Body of pancreas (tissue), 4 donors: ENCODE measurements around the gene MTMR12. TPM values are rescaled to one million over a fixed set of nuclear protein-coding genes. Genes with fewer than 3 reads are reported as not detected.

Source experiments
- ATAC-seq: fragments of 150-250 bp; one replicate; pipeline ENCODE4 v1.9.1; 2016
- DNase-seq, 4 donors: peaks; one replicate each; pipeline ENCODE4 v3.0.0-alpha.2; 2019
- H3K27ac ChIP-seq, 4 donors: fragments of 200-600 bp; sonication (generic); 1 replicate in 3 of 4; 2 replicates in 1 of 4; pipeline versions ENCODE4 v1.5.1 to v1.6.1; 2016 to 2019; ENCODE audit warnings: mild to moderate bottlenecking in 1 of 4, mixed read lengths in 1 of 4, moderate library complexity in 1 of 4
- H3K27me3 ChIP-seq, 2 donors: fragments of 200-600 bp; sonication (generic); one replicate each; pipeline ENCODE4 v1.6.0; 2016; ENCODE audit warnings: mild to moderate bottlenecking in 1 of 2
- H3K36me3 ChIP-seq, 2 donors: fragments of 200-600 bp; sonication (generic); replicated peaks in 1 of 2; 2 replicates each; pipeline ENCODE4 v1.5.1; 2016; ENCODE audit warnings: low read depth in 2 of 2; ENCODE audit not compliant: insufficient read depth in 1 of 2
- H3K4me1 ChIP-seq: fragments of 200-600 bp; sonication (generic); one replicate; pipeline ENCODE4 v1.6.0; 2016
- H3K4me3 ChIP-seq, 2 donors: fragments of 200-600 bp; sonication (generic); 1 replicate in 1 of 2; 2 replicates in 1 of 2; pipeline ENCODE4 v1.5.1; 2016 to 2019
- H3K9me3 ChIP-seq, 3 donors: fragments of 200-600 bp; sonication (generic); 1 replicate in 2 of 3; 2 replicates in 1 of 3; pipeline ENCODE4 v1.5.1; 2016
- POLR2A ChIP-seq, 3 donors: fragments of 450-650 bp; IDR thresholded peaks; one replicate each; pipeline ENCODE4 v1.6.1; 2016; ENCODE audit warnings: antibody characterized with exemption in 3 of 3, mild to moderate bottlenecking in 2 of 3
- WGBS, 2 donors: methylation state at CpG; one replicate each; pipeline ENCODE4 v1.1.5; 2017; 5-methylcytosine and 5-hydroxymethylcytosine counted together
- intact Hi-C: fragments of 100-400 bp; cut with DNase I; formaldehyde crosslinking; loops from one replicate; pipeline ENCODE4 v1.15.1; 2023
- total RNA-seq, 2 donors: library from RNA; depleted of rRNA; stranded (reverse); fragments of >200 nt; gene quantifications; one replicate each; pipeline ENCODE4 v1.1.0, GENCODE V29; 2016
- TF ChIP-seq, protein P1 (sequence below), 7 experiments: fragments of 450-650 bp in 4 of 7; fragments of 200-600 bp in 3 of 7; sonication (generic) in 3 of 7; IDR thresholded peaks; one replicate each; pipeline ENCODE4 v1.5.1; 2016 to 2019; ENCODE audit warnings: antibody characterized with exemption in 7 of 7

MTMR12 gene
- total RNA-seq, 2 donors from 2014 or later: 31.1 to 65.6 TPM

DNA sequence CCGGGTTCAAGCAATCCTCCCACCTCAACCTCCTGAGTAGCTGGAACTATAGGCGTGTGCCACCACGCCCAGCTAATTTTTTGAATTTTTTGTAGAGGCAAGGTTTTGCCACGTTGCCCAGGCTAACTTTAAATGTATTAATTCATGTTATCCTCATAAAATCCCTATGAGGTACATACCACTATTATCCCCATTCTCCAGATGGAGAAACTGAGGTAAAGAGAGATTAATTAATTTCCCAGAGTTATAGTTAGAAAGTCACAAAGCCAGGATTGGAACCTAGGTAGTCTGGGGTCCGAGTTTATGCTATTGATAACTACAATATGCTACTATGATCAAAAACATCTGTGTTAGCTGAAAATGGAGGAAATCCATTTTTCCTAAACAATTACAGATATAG, 106.7 kb downstream of the MTMR12 start:
- Histone ChIP-seq H3K9me3 (no peaks in the 10 kb centered on the region), H3K36me3 (no peaks in the 10 kb centered on the region), H3K4me3 (no peak overlapping the region), H3K27ac (no peak overlapping the region), H3K27me3 (no peaks in the 10 kb centered on the region), H3K4me1 (peaks cover 10% of the 10 kb centered on the region)
- intact Hi-C loops: no loop called here
- no peak for ATAC-seq
- WGBS, 2 donors: 78 to 84% methylated on average over 5 of the region's 5 CpGs
- TF ChIP-seq POLR2A (IDR thresholded peaks at IDR 0.05): no peak
- TF ChIP-seq, protein P1, sequence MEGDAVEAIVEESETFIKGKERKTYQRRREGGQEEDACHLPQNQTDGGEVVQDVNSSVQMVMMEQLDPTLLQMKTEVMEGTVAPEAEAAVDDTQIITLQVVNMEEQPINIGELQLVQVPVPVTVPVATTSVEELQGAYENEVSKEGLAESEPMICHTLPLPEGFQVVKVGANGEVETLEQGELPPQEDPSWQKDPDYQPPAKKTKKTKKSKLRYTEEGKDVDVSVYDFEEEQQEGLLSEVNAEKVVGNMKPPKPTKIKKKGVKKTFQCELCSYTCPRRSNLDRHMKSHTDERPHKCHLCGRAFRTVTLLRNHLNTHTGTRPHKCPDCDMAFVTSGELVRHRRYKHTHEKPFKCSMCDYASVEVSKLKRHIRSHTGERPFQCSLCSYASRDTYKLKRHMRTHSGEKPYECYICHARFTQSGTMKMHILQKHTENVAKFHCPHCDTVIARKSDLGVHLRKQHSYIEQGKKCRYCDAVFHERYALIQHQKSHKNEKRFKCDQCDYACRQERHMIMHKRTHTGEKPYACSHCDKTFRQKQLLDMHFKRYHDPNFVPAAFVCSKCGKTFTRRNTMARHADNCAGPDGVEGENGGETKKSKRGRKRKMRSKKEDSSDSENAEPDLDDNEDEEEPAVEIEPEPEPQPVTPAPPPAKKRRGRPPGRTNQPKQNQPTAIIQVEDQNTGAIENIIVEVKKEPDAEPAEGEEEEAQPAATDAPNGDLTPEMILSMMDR (IDR thresholded peaks at IDR 0.05): no peak
- no peak for DNase-seq

DNA sequence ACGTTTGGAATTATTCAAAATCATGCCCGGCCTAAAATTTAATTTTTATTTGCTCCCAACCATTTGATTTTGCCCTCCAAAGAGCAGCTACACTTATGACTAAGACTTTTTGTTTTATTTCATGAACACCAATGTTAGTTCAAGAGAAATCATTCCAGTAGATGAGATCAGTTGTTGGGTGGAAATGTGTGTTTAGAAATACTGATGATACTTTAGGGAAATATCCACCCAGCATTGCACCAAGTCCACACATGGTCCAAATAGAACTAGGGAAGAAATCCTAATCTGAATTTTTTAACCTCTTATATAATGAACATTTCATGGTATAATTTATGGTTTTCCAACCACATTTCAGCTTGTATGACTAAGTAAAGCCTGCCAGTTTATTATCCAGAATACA, 110.3 kb downstream of the MTMR12 start:
- no peaks in the 10 kb centered on the region for H3K9me3 ChIP-seq
- TF ChIP-seq, protein P1 (IDR thresholded peaks at IDR 0.05): no peak
- no peak for TF ChIP-seq POLR2A (IDR thresholded peaks at IDR 0.05)
- intact Hi-C loops: no loop called here
- ATAC-seq (no peak), DNase-seq (no peak)
- H3K4me3 ChIP-seq: no peak overlapping the region
- peaks cover 11% of the 10 kb centered on the region for H3K4me1 ChIP-seq
- H3K27ac ChIP-seq: no peak overlapping the region
- no peaks in the 10 kb centered on the region for H3K36me3 ChIP-seq
- WGBS, 2 donors: 87 to 95% methylated on average over 2 of the region's 2 CpGs
- no peaks in the 10 kb centered on the region for H3K27me3 ChIP-seq

DNA sequence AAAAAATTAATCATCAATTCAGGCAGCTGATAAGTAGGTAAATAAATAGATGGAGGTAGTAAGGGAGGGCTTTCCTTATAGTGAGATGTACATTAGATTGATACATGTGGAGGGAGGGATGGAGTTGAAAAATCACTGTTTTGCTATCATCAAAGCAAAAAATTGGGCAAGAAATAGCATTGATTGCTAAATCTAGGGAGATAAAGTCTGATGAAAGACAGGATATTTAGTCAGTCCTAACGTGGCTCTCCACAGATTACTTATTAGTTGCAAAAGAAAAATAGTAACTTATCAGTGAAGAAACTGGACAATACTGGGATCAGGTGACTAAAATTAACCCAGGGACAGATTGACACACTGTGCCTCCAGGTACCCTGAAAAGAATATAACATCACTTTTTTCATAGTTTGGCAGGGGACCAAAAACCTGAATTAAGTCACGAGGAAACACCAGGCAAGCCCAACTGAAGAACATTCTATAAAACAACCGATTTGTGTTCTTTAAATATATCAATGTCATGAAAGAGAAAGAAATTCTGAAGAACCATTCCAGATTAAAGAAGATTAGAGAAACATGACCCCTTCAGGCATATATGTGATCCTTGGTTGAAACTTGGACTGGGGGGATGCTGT, 111.5 kb downstream of the MTMR12 start:
- TF ChIP-seq, protein P1 (IDR thresholded peaks at IDR 0.05): no peak
- no peak for TF ChIP-seq POLR2A (IDR thresholded peaks at IDR 0.05)
- ATAC-seq: peak; percentile 38
- intact Hi-C loops: no loop called here
- peaks cover 11% of the 10 kb centered on the region for H3K4me1 ChIP-seq
- no peaks in the 10 kb centered on the region for H3K27me3 ChIP-seq
- no peak overlapping the region for H3K4me3 ChIP-seq
- WGBS, 2 donors: 8 to 13% methylated on average over 3 of the region's 3 CpGs
- no peaks in the 10 kb centered on the region for H3K9me3 ChIP-seq
- peak overlapping the region in 1 of 4 donors; percentile 58 for H3K27ac ChIP-seq
- DNase-seq: no peak
- H3K36me3 ChIP-seq: no peaks in the 10 kb centered on the region

DNA sequence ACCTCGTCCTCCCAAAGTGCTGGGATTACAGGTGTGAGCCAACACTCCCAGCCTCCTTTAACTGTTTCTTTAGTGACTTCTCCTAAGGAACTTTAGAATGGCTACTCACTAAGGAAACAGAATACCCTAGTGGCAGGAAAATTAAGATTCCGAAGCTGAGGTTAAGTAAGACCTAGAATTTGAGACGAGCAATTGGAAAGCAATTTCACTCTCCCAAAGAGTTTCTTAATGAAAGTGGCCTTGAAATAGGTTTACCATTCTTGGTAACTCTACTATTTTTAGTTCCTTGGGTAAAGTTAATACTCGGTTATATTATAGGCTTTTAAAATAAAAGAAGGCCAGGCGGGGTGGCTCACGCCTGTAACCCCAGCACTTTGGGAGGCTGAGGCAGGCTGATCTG, 115.7 kb downstream of the MTMR12 start:
- Histone ChIP-seq H3K4me3 (no peak overlapping the region), H3K4me1 (peaks cover 26% of the 10 kb centered on the region), H3K27ac (no peak overlapping the region), H3K9me3 (no peaks in the 10 kb centered on the region), H3K27me3 (no peaks in the 10 kb centered on the region), H3K36me3 (no peaks in the 10 kb centered on the region)
- intact Hi-C loops: no loop called here
- DNase-seq (no peak), ATAC-seq (no peak)
- WGBS, 2 donors: 70 to 78% methylated on average over 6 of the region's 6 CpGs
- TF ChIP-seq, protein P1 (IDR thresholded peaks at IDR 0.05): no peak
- TF ChIP-seq POLR2A (IDR thresholded peaks at IDR 0.05): no peak

DNA sequence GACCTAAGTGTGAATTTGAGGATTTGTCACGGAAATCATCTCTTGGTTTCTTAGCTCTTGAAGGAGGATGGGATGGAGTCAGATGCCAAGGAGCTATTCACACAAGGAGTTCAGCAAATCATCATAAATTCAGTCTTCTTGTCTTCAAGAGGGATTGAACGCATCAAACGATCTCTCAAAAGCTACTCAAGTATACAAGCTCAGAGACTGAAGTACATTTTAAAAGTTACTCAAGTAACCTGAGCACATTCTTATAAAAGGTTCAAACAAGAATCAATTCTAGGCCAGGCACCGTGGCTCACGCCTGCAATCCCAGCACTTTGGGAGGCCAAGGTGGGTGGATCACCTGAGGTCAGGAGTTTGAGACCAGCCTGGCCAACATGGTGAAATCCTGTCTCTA, 117.5 kb downstream of the MTMR12 start:
- H3K4me3 ChIP-seq: no peak overlapping the region
- no peak for ATAC-seq
- no peak overlapping the region for H3K27ac ChIP-seq
- DNase-seq: no peak
- 88 to 91% methylated on average over 5 of the region's 5 CpGs for WGBS, 2 donors
- intact Hi-C loops: no loop called here
- H3K36me3 ChIP-seq: no peaks in the 10 kb centered on the region
- peaks cover 15% of the 10 kb centered on the region for H3K4me1 ChIP-seq
- TF ChIP-seq, protein P1 (IDR thresholded peaks at IDR 0.05): no peak
- no peak for TF ChIP-seq POLR2A (IDR thresholded peaks at IDR 0.05)
- H3K27me3 ChIP-seq: no peaks in the 10 kb centered on the region
- H3K9me3 ChIP-seq: no peaks in the 10 kb centered on the region
